Measurements from ENCODE around the gene SNX1. TPM values are rescaled to one million over a fixed set of nuclear protein-coding genes. Genes with fewer than 3 reads are reported as not detected.

SNX1 gene
- total and polyA plus RNA-seq, 2 of the 13 experiments (the other 11 are each of a cell fraction or from before 2014, with no cell fraction given): 29.3 to 60.1 TPM

- peak; percentile 82 for TF ChIP-seq ZNF12 (CRISPR knock-in tag; IDR thresholded peaks at IDR 0.05)
- TF ChIP-seq ZNF329 (CRISPR knock-in tag; IDR thresholded peaks at IDR 0.05; ENCODE audit: low read depth): no peak
- TF ChIP-seq HIVEP1 (CRISPR knock-in tag; IDR thresholded peaks at IDR 0.05): no peak
- no peak for TF ChIP-seq ZSCAN5A (CRISPR knock-in tag; IDR thresholded peaks at IDR 0.05; ENCODE audit: borderline replicate concordance)
- TF ChIP-seq E2F5 (CRISPR knock-in tag; conservative IDR thresholded peaks at IDR 0.05): no peak
- TF ChIP-seq ZNF549 (CRISPR knock-in tag; IDR thresholded peaks at IDR 0.05): no peak
- TF ChIP-seq ISL2 (CRISPR knock-in tag; IDR thresholded peaks at IDR 0.05): peak; percentile 94
- no peak for TF ChIP-seq ZNF780A (CRISPR knock-in tag; IDR thresholded peaks at IDR 0.05)
- 0 out of 2 replicates have a peak, but pooled peaks have one; percentile 57 for TF ChIP-seq ZNF580 (CRISPR knock-in tag; IDR thresholded peaks at IDR 0.05; ENCODE audit: borderline replicate concordance, low read depth)
- TF ChIP-seq ZBTB33 (CRISPR knock-in tag; IDR thresholded peaks at IDR 0.05): peak; percentile 33; the same call in 1 of the 2 replicates
- TF ChIP-seq THAP8 (CRISPR knock-in tag; IDR thresholded peaks at IDR 0.05; ENCODE audit: borderline replicate concordance): no peak
- no peak for TF ChIP-seq EZH2 (conservative IDR thresholded peaks at IDR 0.05; ENCODE audit: low read depth, low read length)
- no peak for TF ChIP-seq FOXO4 (CRISPR knock-in tag; conservative IDR thresholded peaks at IDR 0.05)
- no peak for TF ChIP-seq AGO2 (optimal IDR thresholded peaks at IDR 0.05; ENCODE audit: low read depth, low read length)
- no peak for TF ChIP-seq ZNF564 (CRISPR knock-in tag; IDR thresholded peaks at IDR 0.05)
- TF ChIP-seq SIX4 (CRISPR knock-in tag; IDR thresholded peaks at IDR 0.05): peak; percentile 82; the same call in 1 of the 2 replicates
- peak; percentile 43; the same call in 1 of the 2 replicates for TF ChIP-seq RORA (CRISPR knock-in tag; IDR thresholded peaks at IDR 0.05)
- no peak for TF ChIP-seq CCAR2 (optimal IDR thresholded peaks at IDR 0.05; ENCODE audit: low read depth, low read length)
- no peak for TF ChIP-seq ZNF430 (CRISPR knock-in tag; IDR thresholded peaks at IDR 0.05)
- no peak for TF ChIP-seq NBN (conservative IDR thresholded peaks at IDR 0.05)
- TF ChIP-seq REL (CRISPR knock-in tag; conservative IDR thresholded peaks at IDR 0.05): no peak
- no peak for TF ChIP-seq CTCF (CRISPR knock-in tag; IDR thresholded peaks at IDR 0.05)
- no peak for TF ChIP-seq DNMT3B (CRISPR knock-in tag; conservative IDR thresholded peaks at IDR 0.05)
- TF ChIP-seq ZSCAN9 (CRISPR knock-in tag; IDR thresholded peaks at IDR 0.05; ENCODE audit: borderline replicate concordance): peak; percentile 59; the same call in 1 of the 2 replicates
These were observed 23.0 kb upstream of the SNX1 start (continued) for GRCh38 chr15:64072812-64073211.

Data from HepG2 (cell line).